ENCODE data around the gene PRKCZ. TPM values are rescaled to one million over a fixed set of nuclear protein-coding genes. Genes with fewer than 3 reads are reported as not detected.

Gene PRKCZ
- total and polyA plus RNA-seq, 9 of the 15 experiments (the other 6 are each of a cell fraction or from before 2014, with no cell fraction given): 0.07 to 3.1 (median 1.3) TPM

DNA sequence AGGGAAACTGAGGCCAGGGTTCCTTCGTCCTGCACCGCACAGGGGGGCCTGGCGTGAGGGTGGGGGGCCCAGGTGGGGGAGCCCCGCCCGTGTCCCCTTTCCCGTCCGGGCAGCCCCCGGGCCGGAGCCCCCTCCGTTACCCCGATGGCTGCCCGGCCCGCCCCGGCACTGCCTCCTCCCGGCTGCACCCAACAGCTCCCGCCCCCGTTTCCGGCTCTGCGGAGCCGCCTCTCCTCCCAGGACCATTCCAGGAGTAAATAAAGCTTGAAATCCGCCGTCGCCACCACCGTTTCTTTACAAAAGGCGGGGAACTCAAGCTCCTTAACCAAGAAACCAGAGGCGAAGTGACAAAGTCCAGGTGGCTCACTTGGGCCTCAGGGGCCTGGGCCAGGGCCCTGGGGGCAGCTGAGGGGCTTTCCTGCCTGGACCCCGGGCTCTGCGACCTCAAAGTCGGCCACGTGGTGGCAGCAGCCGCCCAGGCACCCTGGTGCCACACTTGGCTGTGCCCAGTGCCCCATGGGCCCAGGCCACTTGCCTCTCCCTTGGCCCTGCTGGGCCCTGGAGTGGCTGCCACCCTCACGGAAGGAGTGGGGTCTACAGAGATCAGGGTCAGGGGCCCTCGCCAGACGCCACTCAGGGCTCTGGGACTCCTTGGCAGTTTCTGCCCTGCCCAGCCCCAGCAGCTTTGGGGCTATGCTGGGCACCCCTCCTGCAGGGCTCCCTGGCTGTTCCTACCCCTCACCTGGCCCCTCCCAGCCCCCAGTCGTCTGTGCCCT, 144.9 kb downstream of the PRKCZ start:
- H3K27ac ChIP-seq (ENCODE audit: extremely low read depth, low read depth, low read length): peak overlapping the region; percentile 75
- TF ChIP-seq RAD51 (IDR thresholded peaks at IDR 0.05; ENCODE audit: borderline replicate concordance, low read depth) (peak; percentile 34; the same call in 1 of the 2 replicates), SMARCA5 (IDR thresholded peaks at IDR 0.05) (peak; percentile 49; the same call in 1 of the 2 replicates), TFAP4 (CRISPR knock-in tag; IDR thresholded peaks at IDR 0.05; ENCODE audit: borderline replicate concordance) (peak; percentile 81), ZBTB1 (CRISPR knock-in tag; IDR thresholded peaks at IDR 0.05; ENCODE audit: borderline replicate concordance, low read depth) (peak; percentile 41; the same call in 1 of the 2 replicates), EGR1 (conservative IDR thresholded peaks at IDR 0.05) (peak; percentile 97), HDAC1 (IDR thresholded peaks at IDR 0.05) (peak in 1 of 2 experiments; percentile 64; a peak in 1 of 4 replicates), GATAD2A (IDR thresholded peaks at IDR 0.05) (peak; percentile 90), SMARCA4 (IDR thresholded peaks at IDR 0.05) (peak; percentile 23; the same call in 1 of the 2 replicates), ZNF57 (CRISPR knock-in tag; IDR thresholded peaks at IDR 0.05) (peak; percentile 38; the same call in 1 of the 2 replicates), ZBTB11 (CRISPR knock-in tag; IDR thresholded peaks at IDR 0.05) (peak in 2 of 3 experiments; percentile 57 to 76; a peak in 4 of 6 replicates), SOX6 (IDR thresholded peaks at IDR 0.05) (0 out of 2 replicates have a peak, but pooled peaks have one; percentile 14), GABPA (tag; conservative IDR thresholded peaks at IDR 0.05; ENCODE audit: low read depth) (peak; percentile 93), OTX1 (CRISPR knock-in tag; IDR thresholded peaks at IDR 0.05) (peak; percentile 14; the same call in 1 of the 2 replicates)

More for the DNA sequence above, 144.9 kb downstream of the PRKCZ start:
- Histone ChIP-seq H2AFZ (ENCODE audit: low read depth, low read length) (peak overlapping the region; percentile 78), H3K79me2 (ENCODE audit: control insufficient read depth, insufficient read depth, low read length) (peaks cover 53% of the 10 kb centered on the region), H3K36me3 (ENCODE audit: control insufficient read depth, insufficient read depth, low read length) (peaks cover 25% of the 10 kb centered on the region; the same call in 2 of the 3 replicates), H3K4me1 (replicated peaks in 1 of 2; ENCODE audit: control insufficient read depth in 2 of 2, insufficient read depth in 2 of 2, low read length in 2 of 2) (peaks cover 39 to 85% of the 10 kb centered on the region in 2 experiments), H3K9me3 (replicated peaks; ENCODE audit: control insufficient read depth, insufficient read depth, low read depth, low read length) (no peaks in the 10 kb centered on the region), H3K9ac (ENCODE audit: insufficient read depth in 1 of 2, low read depth in 2 of 2, low read length in 2 of 2) (peak overlapping the region; percentile 67 to 87), H4K20me1 (replicated peaks; ENCODE audit: control insufficient read depth, insufficient read depth, low read length) (no peaks in the 10 kb centered on the region), H3K9me1 (ENCODE audit: control insufficient read depth, insufficient read depth, low read length) (no peaks in the 10 kb centered on the region), H3K4me2 (ENCODE audit: insufficient read depth, low read length) (peak overlapping the region; percentile 76), H3K27me3 (ENCODE audit: control insufficient read depth in 2 of 2, insufficient read depth in 2 of 2, low read length in 2 of 2) (no peaks in the 10 kb centered on the region), H3K4me3 (peak overlapping the region; percentile 54)
- DNase-seq (ENCODE audit: extremely low read depth in 1 of 4, low spot score in 3 of 4) (peak; percentile 77 to 93 (median 87)), FAIRE-seq (peak; percentile 82), ATAC-seq (peak; percentile 81)
- in situ Hi-C loops (cut with MboI) (loop anchor here (5.0 to 25.0 kb wide), 3 partner anchors 37 to 342 kb away; partner anchors contain the start of genes HES5 and PANK4), intact Hi-C loops (cut with micrococcal nuclease) (loop anchor here (1.0 to 10.0 kb wide), 3 partner anchors 122 to 350 kb away; no protein-coding TSS in a partner anchor)
- BruUV-seq (replicated peaks): no TSS peak
- POLR2A ChIA-PET: interaction anchor here (0.6 to 1.5 kb wide), 15 partner anchors 10 to 277 kb away, joined by 3 to 8 read pairs (median 4); partner anchors contain the start of genes MORN1, RER1 and SKI
- 6% methylated on average over 15 of the region's 35 CpGs for WGBS (ENCODE audit: insufficient coverage, low coverage, missing lambda C conversion rate)
- CTCF ChIA-PET (ENCODE audit: low intra/inter-chr PET ratio): interaction anchor here (0.6 to 3.6 kb wide), 4 partner anchors 120 to 327 kb away, joined by 4 to 44 read pairs (median 6); no protein-coding TSS in a partner anchor
